GM18951 (cell line): Measurements from ENCODE around the gene SPHK1.

Experiments
- POLR2A ChIP-seq: IDR thresholded peaks from 4 replicates; pipeline ENCODE4 v1.6.1; 2011; ENCODE audit warnings: mild to moderate bottlenecking; ENCODE audit not compliant: insufficient read length, insufficient read depth; ENCODE audit errors: extremely low read depth
- in situ Hi-C: fragments of 300-500 bp; cut with MboI; formaldehyde crosslinking; loops from one replicate; pipeline ENCODE4 v1.12.0; 2022; ENCODE audit warnings: low sequenced_read_pairs, mixed read lengths, inconsistent platforms; ENCODE audit not compliant: unreplicated experiment

SPHK1 gene

GRCh38 chr17:76427501-76428231 is 43.3 kb downstream of the SPHK1 start:
- in situ Hi-C loops = no loop called here
- TF ChIP-seq POLR2A = no peak

- in situ Hi-C loops = no loop called here
- TF ChIP-seq POLR2A = no peak
Measured at GRCh38 chr17:76428511-76428910, 44.1 kb downstream of the SPHK1 start.

- in situ Hi-C loops = no loop called here
- TF ChIP-seq POLR2A = no peak
Measured at GRCh38 chr17:76431509-76431908, 47.1 kb downstream of the SPHK1 start.

- in situ Hi-C loops = no loop called here
- no peak for TF ChIP-seq POLR2A
Measured at GRCh38 chr17:76432004-76432403, 47.6 kb downstream of the SPHK1 start.

- in situ Hi-C loops = no loop called here
- no peak for TF ChIP-seq POLR2A
Measured at GRCh38 chr17:76432712-76433336, 48.4 kb downstream of the SPHK1 start.

GRCh38 chr17:76433693-76434092 is 49.3 kb downstream of the SPHK1 start:
- TF ChIP-seq POLR2A = no peak
- in situ Hi-C loops = no loop called here

- in situ Hi-C loops = no loop called here
- TF ChIP-seq POLR2A = no peak
Measured at GRCh38 chr17:76434870-76435269, 50.5 kb downstream of the SPHK1 start.

- in situ Hi-C loops = no loop called here
- TF ChIP-seq POLR2A = no peak
Measured at GRCh38 chr17:76435751-76436150, 51.3 kb downstream of the SPHK1 start.
